NCI-H1105 treated with DMSO at 0.1 percent for 48 hours (cell line): ENCODE results near the gene MTMR2.

Experiments
- DNase-seq: peaks from one replicate; lab custom pipeline; 2025; lab: John Stamatoyannopoulos, UW

Gene MTMR2

DNA sequence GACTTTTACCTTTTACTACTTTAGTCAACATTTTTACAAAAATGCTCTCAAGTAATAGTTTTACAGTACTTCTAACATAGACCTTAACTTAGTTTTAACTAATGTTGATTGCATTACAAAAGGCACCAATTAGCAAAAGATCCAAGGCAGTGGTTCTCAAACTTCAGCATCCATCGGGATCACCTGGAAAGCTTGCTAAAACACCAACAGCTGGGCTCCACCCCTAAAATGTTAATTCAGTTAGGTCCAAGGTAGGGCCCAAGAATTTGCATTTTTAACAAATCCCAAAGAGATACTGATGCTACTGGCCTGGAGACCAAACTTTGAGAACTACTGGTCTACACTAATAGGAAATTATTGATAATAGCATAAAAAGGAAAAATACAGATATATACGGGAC, 5.9 kb downstream of the MTMR2 start:
- no peak for DNase-seq

DNA sequence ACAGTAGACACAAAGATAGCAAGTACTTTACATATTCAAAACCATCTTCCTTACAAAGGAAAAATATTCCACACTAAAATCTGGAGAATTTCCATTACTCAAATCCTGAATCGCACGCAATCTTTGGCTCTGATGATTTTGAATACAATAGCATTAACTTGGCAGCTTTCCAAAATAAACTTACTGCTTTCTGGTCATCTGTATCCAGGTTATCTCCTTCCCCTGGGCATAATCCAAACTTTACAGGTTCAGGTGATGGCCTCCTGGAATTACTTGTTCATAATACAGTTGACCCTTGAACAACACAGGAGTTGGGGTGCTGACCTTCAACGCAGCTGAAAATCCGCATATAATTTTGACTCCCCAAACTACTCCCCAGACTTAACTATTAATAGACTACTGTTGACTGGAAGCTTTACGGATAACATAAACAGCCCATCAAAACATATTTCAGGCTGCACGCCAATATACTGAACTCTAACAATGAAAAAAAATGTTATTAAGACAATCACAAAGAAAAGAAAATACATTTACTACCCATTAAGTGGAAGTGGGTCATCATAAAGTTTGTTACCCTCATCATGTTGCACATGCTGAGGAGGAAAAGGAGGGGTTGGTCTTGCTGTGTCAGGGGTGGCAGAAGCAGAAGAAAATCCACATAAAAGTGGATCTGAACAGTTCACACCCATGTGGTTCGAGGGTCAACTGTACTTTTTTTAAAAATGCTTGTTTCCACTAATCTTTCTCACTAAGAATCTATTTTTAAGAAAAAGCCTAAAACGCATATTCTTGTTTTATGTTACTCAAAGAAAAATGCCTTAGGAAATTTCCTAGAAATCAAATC, 6.5 kb downstream of the MTMR2 start:
- DNase-seq, result peak; percentile 88

DNA sequence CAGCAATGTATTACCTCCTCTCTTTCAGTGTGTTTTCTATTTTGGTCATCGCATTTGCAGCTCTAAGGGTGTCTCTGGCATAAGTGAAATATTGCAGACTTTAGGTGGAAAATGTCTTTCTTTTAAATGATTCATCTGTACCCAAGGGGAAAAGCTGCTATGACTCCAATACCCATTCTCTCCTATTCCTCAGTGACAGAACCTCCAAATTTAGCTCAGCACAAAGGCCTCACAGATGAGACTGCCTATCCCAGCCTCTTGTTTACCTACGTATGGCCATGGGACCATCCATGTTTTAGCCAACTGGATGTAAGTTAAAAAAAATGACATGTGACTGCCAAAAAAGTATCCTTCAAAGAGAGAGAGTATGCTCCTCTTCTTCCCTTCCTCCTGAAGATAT, 7.9 kb downstream of the MTMR2 start:
- no peak for DNase-seq

DNA sequence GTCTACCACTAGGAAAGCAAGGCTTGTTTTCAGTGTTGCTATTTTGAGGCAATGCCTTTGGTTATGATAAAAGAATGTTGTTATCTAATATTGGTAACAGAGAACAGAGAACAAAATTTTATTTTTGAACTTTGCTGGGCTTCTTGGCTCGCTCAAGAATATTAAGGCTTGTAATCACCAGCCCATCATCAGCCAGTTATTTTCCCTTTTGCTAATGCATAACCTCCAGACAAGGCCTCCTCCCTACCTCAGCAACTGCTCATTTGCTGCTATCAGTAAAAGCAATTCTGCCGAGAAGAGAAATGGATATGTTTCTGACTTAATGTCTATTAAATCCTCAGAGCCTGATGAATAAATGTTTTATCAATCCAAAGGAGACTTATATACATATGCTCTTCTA, 8.9 kb downstream of the MTMR2 start:
- no peak for DNase-seq

DNA sequence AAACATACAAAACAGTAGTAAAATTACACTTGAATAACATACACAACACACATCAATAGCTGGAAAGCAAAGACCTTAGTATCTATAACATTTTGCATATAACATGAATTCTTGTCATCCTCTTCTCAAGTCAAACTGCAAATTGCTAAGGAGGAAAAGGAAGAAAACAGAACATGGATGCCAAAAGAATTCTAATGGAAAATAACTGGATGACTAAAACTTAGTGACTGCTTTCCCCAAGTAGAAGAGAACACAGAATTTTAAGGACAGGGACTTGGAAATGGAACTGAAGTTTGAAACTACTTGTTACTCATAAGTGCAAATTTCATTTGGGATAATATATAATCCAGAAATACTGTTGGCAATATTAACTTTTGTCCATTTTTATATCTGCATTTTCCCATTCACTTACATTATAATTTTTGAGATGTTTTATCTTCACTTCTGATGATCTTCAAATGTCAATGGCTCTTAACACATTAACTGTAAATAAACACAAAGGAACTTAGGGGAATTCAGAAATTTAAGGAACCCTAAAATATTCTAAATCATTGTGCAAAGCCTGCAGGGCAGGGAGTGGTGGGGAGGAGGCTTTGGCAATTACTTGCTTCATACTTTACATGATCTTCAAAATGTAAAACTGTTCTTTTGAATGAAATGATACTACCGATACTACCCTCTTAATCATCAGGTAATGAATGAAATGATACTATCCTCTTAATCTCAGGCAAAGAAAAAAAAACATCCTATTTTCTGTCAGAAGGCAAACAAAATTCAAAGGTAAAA, 9.9 kb downstream of the MTMR2 start:
- no peak for DNase-seq

DNA sequence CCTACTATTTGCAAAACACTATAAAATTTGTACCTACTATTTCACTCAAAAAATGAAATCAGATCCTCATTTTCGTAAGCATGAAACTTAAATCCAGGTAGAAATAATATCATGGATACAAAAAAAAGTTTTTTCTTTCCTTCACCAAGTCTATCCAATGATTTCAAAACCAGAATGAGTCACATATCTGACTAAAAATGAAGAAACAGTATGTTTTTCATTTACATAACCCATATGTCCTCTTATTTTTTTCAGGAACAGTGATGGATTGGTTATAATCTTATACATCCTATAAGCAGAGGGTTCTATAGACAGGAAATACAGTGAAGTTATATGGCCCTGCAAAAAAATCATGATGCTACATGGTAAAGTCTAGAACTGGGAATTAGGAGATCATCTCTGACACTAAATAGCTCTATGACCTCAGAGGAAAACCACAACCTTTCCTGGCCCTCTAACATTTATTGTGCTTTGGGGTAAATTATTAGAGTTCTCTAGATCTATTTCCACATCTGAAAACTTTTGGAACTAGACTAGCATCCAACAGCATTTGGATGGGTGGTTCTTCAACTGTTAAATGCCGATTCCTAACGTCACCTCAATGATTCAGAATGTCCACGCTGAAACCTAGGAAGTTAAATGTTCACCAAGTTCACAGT, 10.9 kb downstream of the MTMR2 start:
- no peak for DNase-seq

DNA sequence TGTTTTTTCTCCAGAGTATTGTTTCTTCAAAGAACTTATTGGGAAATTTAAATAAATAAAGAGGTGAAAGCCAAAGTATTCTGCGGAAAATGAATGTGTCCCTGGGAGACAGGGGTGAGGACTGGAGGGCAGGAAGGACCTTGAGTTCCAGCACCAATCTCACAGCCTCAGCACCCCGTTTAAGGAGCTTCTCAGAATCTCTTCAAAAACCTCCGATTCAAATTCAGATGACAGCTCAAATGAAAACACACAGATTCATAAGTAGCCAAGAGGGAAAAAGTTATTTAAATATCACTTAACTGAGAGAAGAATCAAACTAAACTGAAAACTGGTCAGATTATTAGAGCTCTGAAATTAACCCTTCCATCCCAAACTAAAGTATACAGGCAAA, 12.5 kb downstream of the MTMR2 start:
- no peak for DNase-seq

DNA sequence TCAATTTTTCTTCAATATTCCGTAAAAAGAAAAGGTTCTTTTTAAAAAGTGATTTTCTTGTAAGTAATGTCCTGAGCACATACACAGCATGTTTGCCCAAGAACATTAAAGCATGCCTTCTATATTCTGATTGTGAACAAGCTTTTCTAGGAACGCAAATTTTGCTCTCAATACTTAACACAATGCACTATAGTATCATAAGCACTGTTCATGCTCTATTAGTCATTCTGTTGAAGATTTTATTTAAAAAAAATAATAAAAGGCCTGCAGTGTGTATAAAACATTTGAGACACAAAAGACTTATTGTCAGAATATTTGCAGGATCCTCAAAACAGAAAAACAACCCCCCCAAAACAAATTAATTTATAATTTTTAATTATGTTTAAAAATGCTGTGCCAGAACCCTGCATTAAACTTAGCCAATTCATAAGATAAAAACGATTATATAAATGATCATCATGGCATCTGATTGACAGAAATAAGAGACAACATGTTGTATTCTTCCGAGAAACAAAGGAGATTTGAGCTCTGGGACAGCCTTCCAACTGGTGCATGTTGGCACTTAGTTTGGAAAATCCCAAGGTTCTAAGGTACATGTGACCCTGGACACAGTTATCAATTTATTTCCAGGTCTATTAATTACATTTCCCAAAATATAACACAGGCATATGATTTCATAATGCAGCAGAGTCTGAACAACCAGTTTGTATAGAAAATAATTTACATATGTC, 13.1 kb downstream of the MTMR2 start:
- DNase-seq, result no peak

DNA sequence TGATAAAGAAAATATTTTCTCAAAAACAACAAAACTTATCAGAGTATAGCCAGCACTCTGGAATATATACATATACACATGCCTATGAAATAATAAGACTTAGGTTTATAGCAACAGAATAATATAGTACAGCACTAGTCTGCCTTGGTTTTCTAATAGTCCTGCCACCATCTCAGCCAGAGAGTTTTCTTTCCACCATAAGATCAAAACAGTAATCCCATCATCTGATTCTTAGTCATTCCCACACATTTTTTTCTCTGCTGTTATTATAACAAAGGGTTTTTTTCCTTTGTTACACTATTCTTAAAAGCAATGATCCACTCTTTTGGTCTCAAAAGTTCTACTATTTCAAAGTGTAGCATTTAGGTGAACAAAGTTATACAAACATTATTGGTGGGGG, 15.1 kb downstream of the MTMR2 start:
- no peak for DNase-seq

DNA sequence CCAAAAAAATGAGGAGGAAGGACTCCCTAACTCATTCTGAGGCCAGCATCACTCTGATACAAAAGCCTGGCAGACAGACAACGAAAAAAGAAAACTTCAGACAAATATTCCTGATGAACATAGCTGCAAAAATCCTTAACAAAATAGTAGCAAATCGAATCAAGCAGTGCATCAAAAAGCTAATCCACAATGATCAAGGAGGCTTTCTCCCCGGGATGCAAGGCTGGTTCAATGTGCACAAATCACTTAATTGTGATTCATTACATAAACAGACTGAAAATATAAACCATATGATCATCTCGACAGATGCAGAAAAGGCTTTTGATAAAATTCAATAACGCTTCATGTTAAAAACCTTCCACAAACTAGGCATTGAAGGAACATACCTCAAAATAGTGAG, 16.4 kb downstream of the MTMR2 start:
- DNase-seq, result no peak

DNA sequence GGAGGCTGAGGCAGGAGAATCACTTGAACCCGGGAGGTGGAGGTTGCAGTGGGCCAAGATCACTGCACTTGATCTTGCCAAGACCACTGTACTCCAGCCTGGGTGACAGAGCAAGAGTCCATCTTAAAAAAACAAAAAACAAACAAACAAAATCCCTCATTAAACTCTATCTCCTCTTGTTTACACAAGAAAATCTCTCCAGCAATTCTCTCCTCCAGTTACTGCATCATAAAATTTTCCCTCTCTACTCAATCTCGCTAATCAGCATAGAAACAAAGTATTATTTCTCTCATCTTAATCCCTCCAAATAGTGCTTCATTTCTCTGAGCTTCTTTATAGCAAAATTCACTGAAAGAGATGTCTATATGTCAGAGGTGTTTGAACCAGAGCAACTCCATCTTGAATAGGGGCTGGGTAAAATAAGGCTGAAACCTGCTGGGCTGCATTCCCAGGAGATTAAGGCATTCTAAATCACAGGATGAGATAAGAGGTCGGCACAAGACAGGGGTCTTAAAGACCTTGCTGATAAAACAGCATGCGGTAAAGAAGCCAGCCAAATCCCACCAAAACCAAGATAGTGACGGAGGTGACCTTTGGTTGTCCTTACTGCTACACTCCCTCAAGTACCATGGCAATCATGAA, 19.8 kb downstream of the MTMR2 start:
- DNase-seq, result no peak

DNA sequence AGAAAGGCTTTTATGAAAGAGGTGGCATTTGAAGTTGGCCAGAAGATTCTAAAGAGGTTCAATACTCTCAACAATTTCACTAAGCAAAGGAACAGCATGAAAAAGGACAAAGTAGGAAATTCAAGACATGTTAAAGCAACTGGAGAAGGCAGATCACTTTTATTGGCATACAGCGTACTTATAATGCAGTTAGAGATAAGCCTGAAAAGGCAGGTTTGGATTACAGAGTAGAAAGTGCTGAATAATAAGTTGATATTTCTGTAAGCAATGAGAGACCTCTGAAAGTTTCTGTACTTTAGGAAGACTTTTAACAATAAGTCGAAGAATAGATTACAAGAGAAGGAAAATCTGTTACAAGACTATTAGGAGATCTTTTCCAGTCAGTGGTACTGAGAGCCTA, 25.1 kb downstream of the MTMR2 start:
- no peak for DNase-seq

DNA sequence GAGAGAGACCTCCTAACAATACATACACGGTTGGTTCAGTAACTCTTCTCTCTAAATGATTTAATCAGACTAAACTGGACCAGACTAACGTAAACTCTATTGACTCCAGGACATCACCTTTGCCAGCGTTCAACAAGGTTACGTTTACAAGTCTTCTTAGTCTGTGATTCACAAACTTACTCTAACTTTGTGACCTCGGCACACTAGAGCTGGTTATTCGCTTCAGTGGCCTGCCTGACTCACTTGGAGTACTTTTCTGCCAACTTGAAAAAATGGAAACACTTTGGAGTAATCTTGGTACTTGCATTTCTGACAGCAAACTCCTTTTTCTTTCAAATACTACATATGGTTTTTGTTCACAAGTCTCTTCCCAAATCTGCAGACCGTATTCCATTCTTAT, 26.2 kb downstream of the MTMR2 start:
- DNase-seq, result no peak

DNA sequence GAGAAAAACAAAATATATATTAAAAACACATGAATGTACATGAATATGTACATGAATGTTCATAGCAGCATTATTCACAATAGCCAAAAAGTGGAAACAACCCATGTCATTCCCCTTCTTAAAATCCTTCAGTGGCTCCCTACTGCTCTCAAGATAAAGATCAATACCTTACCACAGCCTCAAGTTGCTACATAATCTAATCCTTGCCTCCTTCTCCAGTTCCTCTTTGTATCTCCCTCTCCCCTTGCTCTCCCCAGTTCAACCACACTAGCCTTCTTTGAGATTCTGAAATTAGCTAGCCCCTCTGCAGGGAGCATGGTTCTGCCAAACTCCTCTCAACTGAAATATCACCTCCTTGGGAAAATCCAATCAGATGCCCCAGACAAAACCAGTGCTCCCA, 28.1 kb downstream of the MTMR2 start:
- no peak for DNase-seq

DNA sequence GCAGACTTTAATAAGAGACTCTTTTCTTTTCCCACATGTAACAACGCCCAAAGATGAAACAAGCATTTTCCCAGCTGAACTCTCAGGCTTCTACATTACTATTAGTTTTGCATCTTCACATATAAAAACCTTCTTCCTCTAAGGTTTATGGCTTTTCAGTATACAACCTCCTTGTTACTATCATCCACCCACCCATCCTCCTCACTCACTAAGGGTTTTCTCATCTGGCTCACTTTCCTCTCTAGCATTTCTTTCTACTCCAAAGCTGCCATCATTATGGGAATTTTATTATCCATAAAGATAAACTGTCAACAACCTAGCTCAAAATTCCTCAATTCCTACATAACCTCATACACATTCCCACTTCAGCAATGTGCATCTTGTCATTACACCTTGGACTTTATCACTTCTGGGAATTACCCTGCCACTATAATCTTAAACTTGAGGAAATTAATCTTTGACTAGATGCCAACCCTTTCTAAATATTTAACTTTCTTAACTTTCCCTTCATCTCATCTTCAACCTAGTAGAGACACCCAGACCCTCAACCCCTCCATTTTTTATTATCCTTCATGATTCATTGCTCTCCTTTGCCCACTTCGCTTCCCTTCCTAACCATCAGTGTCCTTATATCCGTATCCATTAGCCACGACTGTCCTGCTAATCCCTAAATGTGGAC, 30.9 kb downstream of the MTMR2 start:
- DNase-seq, result no peak

DNA sequence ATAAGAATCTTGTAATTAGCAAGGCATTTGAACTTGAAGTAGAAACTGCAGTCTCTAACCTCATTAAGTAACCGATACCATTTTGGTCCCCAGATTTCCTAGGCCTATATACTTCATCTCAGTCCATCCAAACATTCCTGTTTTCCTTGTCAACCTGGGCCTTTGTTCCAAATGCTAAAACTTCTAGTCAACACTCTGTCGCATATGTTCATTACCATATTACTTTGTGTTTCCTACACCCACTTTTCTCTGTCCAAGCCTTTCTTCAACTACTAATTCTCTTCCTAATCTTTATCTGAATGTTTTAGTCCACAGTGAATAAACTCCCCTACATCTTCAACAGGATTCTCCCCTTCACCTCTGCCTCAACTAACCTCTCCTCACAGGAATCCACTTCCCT, 31.4 kb downstream of the MTMR2 start:
- no peak for DNase-seq

DNA sequence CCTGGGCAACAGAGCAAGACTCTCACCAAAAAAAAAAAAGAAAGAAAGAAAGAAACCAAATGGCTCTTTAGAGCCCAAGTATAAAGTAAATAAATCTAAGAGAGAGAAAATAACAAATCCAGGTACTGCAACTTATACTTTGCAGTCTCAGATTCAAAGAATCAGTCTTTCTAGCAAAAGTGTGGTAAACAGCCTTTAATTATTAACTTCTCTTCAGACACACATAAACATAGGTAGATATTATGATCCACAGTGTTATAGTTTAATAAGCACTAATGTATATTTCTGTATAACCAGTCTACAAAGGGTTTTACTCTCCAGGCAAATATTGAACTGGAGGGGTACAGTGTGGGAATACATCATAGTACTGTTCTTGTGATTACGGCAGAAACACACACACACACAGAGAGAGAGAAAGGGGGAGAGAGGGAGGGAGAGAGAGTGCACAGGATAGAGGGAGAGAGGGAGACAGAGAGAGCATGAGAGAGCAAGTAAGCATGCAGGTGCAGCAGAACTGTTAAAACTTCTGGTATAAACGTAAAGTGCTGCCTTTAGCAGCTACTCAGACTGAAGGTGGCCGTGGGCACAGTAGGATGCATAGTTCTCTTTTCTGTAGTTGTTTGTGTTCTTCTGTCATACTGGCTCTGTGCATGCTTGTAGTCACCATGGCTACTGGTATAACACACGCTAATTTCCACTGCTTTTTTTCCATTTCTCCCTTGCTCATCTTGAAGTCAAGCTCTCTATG, 32.3 kb downstream of the MTMR2 start:
- no peak for DNase-seq

DNA sequence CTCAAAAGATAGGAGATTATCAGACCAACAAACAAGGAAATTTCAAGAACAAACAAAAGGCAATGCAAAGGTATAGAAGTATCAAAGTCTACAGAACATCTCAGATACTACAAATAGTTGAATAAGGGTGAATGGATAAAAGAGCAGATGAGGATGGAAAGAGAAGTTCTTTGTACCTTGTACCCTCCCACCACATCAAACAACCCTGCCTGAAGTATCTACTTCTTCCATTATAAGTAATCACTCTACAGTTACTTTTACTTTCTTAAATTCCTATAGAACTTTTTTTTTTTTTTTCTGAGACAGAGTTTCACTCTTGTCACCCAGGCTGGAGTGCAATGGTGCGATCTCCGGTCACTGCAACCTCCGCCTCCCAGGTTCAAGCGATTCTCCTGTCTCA, 35.1 kb downstream of the MTMR2 start:
- DNase-seq, result no peak

DNA sequence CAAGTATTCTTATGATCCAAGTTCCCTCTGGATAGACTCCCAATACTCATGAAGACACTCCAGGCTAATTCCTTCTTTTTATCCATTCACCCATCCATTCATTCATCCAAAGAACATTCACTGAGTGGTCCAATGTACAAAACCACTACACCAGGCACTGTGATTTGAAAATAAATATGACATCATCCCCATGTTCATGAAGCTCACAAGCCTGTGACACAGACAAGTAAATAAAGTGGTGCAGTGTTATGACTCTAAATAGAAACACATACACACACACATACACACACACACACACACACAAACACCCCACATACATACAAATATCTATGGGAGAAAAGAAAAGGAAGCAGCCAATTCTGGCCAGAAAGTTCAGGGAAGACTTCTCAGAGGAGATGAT, 35.5 kb downstream of the MTMR2 start:
- no peak for DNase-seq

DNA sequence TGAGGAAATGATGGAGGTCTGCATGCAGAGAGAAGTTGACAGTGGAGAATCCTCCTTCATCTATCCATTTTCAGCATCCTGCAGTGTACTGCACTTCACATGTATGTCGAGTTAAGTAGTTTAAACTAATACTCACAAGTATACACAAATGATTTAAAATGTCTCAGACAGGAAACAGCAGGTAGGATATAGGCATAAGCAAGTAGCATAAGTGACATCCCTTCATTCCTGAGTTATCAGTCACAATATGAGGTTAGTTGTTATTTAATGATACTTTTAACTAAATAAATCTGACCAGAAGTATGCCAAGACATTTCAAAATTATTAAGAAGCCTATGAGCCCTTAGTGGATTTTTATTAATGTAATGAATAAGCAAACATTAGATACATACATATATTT, 37.4 kb downstream of the MTMR2 start:
- no peak for DNase-seq

DNA sequence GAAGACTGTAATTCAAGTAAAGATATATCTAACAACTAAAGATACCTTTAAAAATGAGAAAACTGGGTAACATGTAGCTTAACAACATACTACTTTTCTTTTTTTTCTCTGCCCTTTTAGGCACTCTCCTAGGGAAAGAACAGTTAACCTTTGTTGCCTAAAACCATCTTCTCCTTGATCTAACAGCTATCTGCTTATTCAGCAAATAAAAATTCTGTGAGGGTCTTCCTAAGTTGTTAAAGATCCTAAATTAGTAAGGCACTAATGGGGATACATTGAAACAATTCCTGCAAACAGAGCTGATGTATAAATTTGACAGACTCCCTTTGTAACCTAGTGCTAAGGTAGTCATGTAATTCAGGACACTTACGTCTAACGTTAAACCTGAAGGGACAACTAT, 39.1 kb downstream of the MTMR2 start:
- no peak for DNase-seq
